ENCODE results near the gene SMIM11.
"Not testable (repeated sequence)": the region's sequence is repeated elsewhere in the genome, so short reads cannot be mapped to it uniquely, and the experiment has no call there.

Gene SMIM11

GRCh38 chr21:34363733-34364132 lies 11.6 kb upstream of the SMIM11 start, which contains the start of gene KCNE2:
KCNE2 (plus strand) TSS chr21:34364006; CDS start chr21:34370479, 6,473 bp downstream.
- no peak for TF ChIP-seq CTCF (conservative IDR thresholded peaks at IDR 0.05)

GRCh38 chr21:34364921-34365320 lies 10.4 kb upstream of the SMIM11 start:
- no peak for TF ChIP-seq CTCF (conservative IDR thresholded peaks at IDR 0.05)
- H3K27ac ChIP-seq = no peak overlapping the region

More at GRCh38 chr21:34363733-34364132, 11.6 kb upstream of the SMIM11 start, which contains the start of gene KCNE2:
- no peak within 1 kb of the TSS for H3K27ac ChIP-seq

GRCh38 chr21:34365809-34366208 lies 9.5 kb upstream of the SMIM11 start:
- H3K27ac ChIP-seq = no peak overlapping the region
- TF ChIP-seq CTCF (conservative IDR thresholded peaks at IDR 0.05) = no peak

- TF ChIP-seq CTCF (conservative IDR thresholded peaks at IDR 0.05) = peak; percentile 99
Observed at GRCh38 chr21:34367320-34367935, 7.9 kb upstream of the SMIM11 start.

GRCh38 chr21:34369741-34370140 lies 5.6 kb upstream of the SMIM11 start:
- no peak overlapping the region for H3K27ac ChIP-seq
- TF ChIP-seq CTCF (conservative IDR thresholded peaks at IDR 0.05) = no peak

More at GRCh38 chr21:34367320-34367935, 7.9 kb upstream of the SMIM11 start:
- no peak overlapping the region for H3K27ac ChIP-seq

- no peak overlapping the region for H3K27ac ChIP-seq
- no peak for TF ChIP-seq CTCF (conservative IDR thresholded peaks at IDR 0.05)
Observed at GRCh38 chr21:34372321-34372720, 3.0 kb upstream of the SMIM11 start.

- not testable (repeated sequence) for H3K27ac ChIP-seq
Observed at GRCh38 chr21:34374462-34374861, 845 bp upstream of the SMIM11 start.

GRCh38 chr21:34375619-34375972 lies 289 bp downstream of the SMIM11 start:
- not testable (repeated sequence) for H3K27ac ChIP-seq

- not testable (repeated sequence) for H3K27ac ChIP-seq
Observed at GRCh38 chr21:34383138-34383537, 7.8 kb downstream of the SMIM11 start.

- not testable (repeated sequence) for H3K27ac ChIP-seq
Observed at GRCh38 chr21:34383724-34384415, 8.6 kb downstream of the SMIM11 start.

- H3K27ac ChIP-seq = not testable (repeated sequence)
Observed at GRCh38 chr21:34400522-34400921, 25.2 kb downstream of the SMIM11 start.

GRCh38 chr21:34404742-34405141 lies 29.4 kb downstream of the SMIM11 start:
- H3K27ac ChIP-seq = not testable (repeated sequence)

- not testable (repeated sequence) for H3K27ac ChIP-seq
Observed at GRCh38 chr21:34405686-34406085, 30.4 kb downstream of the SMIM11 start.

- not testable (repeated sequence) for H3K27ac ChIP-seq
Observed at GRCh38 chr21:34406102-34406501, 30.8 kb downstream of the SMIM11 start.
